Upper lobe of left lung (tissue), 6 donors: ENCODE measurements around the gene ACAP2. TPM values are rescaled to one million over a fixed set of nuclear protein-coding genes. Genes with fewer than 3 reads are reported as not detected.

Source experiments
- ATAC-seq, 2 donors: fragments of 200-7000 bp; cut with Tn5 transposase; one replicate each; pipeline ENCODE4 v1.9.1; 2022; ENCODE audit warnings: mild to moderate bottlenecking in 2 of 2, moderate library complexity in 2 of 2; ENCODE audit not compliant: low FRiP score in 2 of 2
- DNase-seq, 2 donors: peaks; one replicate each; pipeline ENCODE4 v3.0.0-alpha.2; 2019 to 2020
- H3K27ac ChIP-seq, 4 donors: fragments of 200-600 bp; sonication (generic); one replicate each; pipeline ENCODE4 v1.5.1; 2016 to 2019
- H3K27me3 ChIP-seq, 4 donors: fragments of 200-600 bp; sonication (generic); one replicate each; pipeline ENCODE4 v1.5.1; 2017 to 2019
- H3K36me3 ChIP-seq, 4 donors: fragments of 200-600 bp; sonication (generic); one replicate each; pipeline ENCODE4 v1.5.1; 2016 to 2019
- H3K4me1 ChIP-seq, 4 donors: fragments of 200-600 bp; sonication (generic); one replicate each; pipeline ENCODE4 v1.5.1; 2018 to 2019
- H3K4me3 ChIP-seq, 4 donors: fragments of 200-600 bp; sonication (generic); one replicate each; pipeline ENCODE4 v1.5.1; 2017 to 2019; ENCODE audit warnings: mild to moderate bottlenecking in 2 of 4, moderate library complexity in 1 of 4
- H3K9me3 ChIP-seq, 4 donors: fragments of 200-600 bp; sonication (generic); one replicate each; pipeline ENCODE4 v1.5.1; 2018 to 2019
- EP300 ChIP-seq, 4 donors: sonication (generic); formaldehyde crosslinking; IDR thresholded peaks; one replicate each; pipeline ENCODE4 v1.5.1; 2017; ENCODE audit warnings: antibody characterized with exemption in 4 of 4, control low read depth in 2 of 4
- POLR2A ChIP-seq, 4 donors: fragments of 450-650 bp; IDR thresholded peaks; one replicate each; pipeline ENCODE4 v1.5.1; 2016 to 2017; ENCODE audit warnings: antibody characterized with exemption in 4 of 4, mild to moderate bottlenecking in 2 of 4
- POLR2AphosphoS5 ChIP-seq, 2 donors: sonication (generic); formaldehyde crosslinking; IDR thresholded peaks; one replicate each; pipeline ENCODE4 v1.5.1; 2017; ENCODE audit warnings: antibody characterized with exemption in 2 of 2
- WGBS, 2 donors: methylation state at CpG; one replicate each; pipeline ENCODE4 v1.1.5; 2017 to 2018; 5-methylcytosine and 5-hydroxymethylcytosine counted together
- total RNA-seq, 6 donors: library from RNA; depleted of rRNA in 4 of 6; stranded (reverse); fragments of >200 nt in 4 of 6; gene quantifications; one replicate each; pipeline versions ENCODE4 v1.1.0 to v1.2.1, GENCODE V29; 2016 to 2021
- TF ChIP-seq, protein P1 (sequence below), 6 experiments: fragments of 450-650 bp in 4 of 6; fragments of 200-600 bp in 2 of 6; sonication (generic) in 2 of 6; IDR thresholded peaks; one replicate each; pipeline ENCODE4 v1.5.1; 2016 to 2019; ENCODE audit warnings: antibody characterized with exemption in 6 of 6
- donor health status: DM: no; HTN: no; CAD: no; lungs with moderate emphysema.
- donor health status: DM: no; HTN: yes; CAD: no; lungs with severe emphysema.

Gene ACAP2
- total RNA-seq, 6 donors from 2014 or later, result 30.6 to 75.2 (median 52.3) TPM

DNA sequence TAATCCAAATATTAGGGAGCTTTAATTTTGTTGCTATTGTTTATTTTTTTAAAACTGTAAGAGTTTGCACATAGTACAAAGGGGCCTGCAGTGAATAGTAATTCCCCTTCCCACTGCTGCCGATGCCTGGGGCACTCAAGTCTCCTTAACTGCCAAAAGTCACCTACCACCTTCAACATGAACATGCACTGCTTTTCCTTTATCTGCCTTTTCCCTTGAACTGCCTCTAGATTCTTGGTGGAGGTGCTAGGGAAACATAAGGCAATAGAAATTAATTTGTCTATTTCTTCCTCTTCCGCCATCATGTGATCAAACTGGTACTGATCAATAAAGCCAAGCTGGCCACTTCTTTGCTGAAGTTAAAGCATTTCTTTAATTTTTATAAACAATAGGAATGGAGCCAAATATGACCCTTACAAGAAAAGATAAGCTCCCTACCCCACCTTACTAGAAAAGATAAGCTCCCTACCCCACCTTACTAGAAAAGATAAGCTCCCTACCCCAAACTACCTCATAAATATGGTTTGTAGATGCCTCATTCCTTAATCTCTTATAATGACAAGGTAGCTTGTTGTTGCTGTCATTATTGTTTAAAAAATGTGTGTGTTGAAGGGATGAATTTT is 17.4 kb upstream of the ACAP2 start:
- DNase-seq (no peak), ATAC-seq (no peak)
- no peaks in the 10 kb centered on the region for H3K27me3 ChIP-seq
- WGBS, 2 donors, result 86 to 98% methylated on average over 2 of the region's 2 CpGs
- no peaks in the 10 kb centered on the region for H3K9me3 ChIP-seq
- no peak for TF ChIP-seq POLR2A (IDR thresholded peaks at IDR 0.05)
- TF ChIP-seq EP300 (IDR thresholded peaks at IDR 0.05), result no peak
- TF ChIP-seq POLR2AphosphoS5 (IDR thresholded peaks at IDR 0.05), result no peak
- TF ChIP-seq, protein P1, sequence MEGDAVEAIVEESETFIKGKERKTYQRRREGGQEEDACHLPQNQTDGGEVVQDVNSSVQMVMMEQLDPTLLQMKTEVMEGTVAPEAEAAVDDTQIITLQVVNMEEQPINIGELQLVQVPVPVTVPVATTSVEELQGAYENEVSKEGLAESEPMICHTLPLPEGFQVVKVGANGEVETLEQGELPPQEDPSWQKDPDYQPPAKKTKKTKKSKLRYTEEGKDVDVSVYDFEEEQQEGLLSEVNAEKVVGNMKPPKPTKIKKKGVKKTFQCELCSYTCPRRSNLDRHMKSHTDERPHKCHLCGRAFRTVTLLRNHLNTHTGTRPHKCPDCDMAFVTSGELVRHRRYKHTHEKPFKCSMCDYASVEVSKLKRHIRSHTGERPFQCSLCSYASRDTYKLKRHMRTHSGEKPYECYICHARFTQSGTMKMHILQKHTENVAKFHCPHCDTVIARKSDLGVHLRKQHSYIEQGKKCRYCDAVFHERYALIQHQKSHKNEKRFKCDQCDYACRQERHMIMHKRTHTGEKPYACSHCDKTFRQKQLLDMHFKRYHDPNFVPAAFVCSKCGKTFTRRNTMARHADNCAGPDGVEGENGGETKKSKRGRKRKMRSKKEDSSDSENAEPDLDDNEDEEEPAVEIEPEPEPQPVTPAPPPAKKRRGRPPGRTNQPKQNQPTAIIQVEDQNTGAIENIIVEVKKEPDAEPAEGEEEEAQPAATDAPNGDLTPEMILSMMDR (IDR thresholded peaks at IDR 0.05), result no peak
- H3K4me3 ChIP-seq, result no peak overlapping the region
- peaks cover 0 to 10% (median 5%) of the 10 kb centered on the region in 4 donors for H3K4me1 ChIP-seq
- no peaks in the 10 kb centered on the region for H3K36me3 ChIP-seq
- H3K27ac ChIP-seq, result no peak overlapping the region

DNA sequence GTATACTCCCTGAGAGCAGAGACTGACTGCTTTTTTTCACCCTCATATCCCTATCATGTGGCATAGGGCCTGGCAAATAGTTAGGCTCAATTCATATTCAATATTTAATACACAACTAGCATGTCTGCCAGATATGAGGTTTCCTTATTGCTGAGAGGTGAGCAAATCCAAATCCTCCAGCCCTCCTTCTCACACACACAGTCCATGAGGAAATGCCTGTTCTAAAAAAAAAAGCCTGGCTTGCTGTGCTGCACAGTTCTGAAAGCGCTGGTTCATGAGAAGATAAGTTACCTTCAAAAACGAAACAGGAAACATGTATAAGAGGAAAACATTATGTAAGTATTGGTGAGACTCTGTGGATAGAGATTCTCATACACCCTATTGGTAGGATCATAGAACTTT is 15.5 kb upstream of the ACAP2 start:
- TF ChIP-seq, protein P1 (IDR thresholded peaks at IDR 0.05), result peak in 1 of 6 experiments; percentile 24
- no peak for TF ChIP-seq POLR2AphosphoS5 (IDR thresholded peaks at IDR 0.05)
- Histone ChIP-seq H3K36me3 (no peaks in the 10 kb centered on the region), H3K4me1 (peaks cover 0 to 10% (median 5%) of the 10 kb centered on the region in 4 donors), H3K4me3 (no peak overlapping the region), H3K27me3 (no peaks in the 10 kb centered on the region), H3K27ac (peak overlapping the region in 1 of 4 donors; percentile 1), H3K9me3 (no peaks in the 10 kb centered on the region)
- DNase-seq (no peak), ATAC-seq (peak; percentile 51 to 55)
- 12 to 14% methylated on average over 2 of the region's 2 CpGs for WGBS, 2 donors

DNA sequence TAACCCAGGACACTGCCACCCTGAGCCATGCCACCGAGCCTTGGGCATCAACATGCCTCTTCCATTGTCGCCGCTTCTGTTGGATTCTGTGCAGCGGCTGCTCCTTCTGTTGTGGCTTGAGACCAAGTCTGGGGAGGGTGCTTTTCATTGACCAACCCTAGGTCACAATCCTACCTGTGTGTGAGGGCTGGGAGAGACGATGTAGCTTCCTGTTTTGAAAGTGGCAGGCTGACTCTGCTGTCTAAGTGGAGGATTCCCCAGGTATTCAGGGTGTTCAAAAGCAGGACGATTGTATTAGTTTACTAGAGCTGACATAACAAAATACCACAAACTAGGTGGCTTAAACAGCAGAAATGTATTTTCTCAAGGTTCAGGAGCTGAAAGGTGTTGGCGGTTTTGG is 13.0 kb upstream of the ACAP2 start:
- Histone ChIP-seq H3K27ac (no peak overlapping the region), H3K27me3 (no peaks in the 10 kb centered on the region), H3K4me3 (no peak overlapping the region), H3K9me3 (no peaks in the 10 kb centered on the region), H3K4me1 (peaks cover 1 to 17% (median 7%) of the 10 kb centered on the region in 4 donors), H3K36me3 (no peaks in the 10 kb centered on the region)
- ATAC-seq, result no peak
- WGBS, 2 donors, result 88 to 89% methylated on average over 7 of the region's 7 CpGs
- no peak for DNase-seq
- TF ChIP-seq EP300 (IDR thresholded peaks at IDR 0.05), result no peak
- TF ChIP-seq POLR2AphosphoS5 (IDR thresholded peaks at IDR 0.05), result no peak
- TF ChIP-seq POLR2A (IDR thresholded peaks at IDR 0.05), result no peak

DNA sequence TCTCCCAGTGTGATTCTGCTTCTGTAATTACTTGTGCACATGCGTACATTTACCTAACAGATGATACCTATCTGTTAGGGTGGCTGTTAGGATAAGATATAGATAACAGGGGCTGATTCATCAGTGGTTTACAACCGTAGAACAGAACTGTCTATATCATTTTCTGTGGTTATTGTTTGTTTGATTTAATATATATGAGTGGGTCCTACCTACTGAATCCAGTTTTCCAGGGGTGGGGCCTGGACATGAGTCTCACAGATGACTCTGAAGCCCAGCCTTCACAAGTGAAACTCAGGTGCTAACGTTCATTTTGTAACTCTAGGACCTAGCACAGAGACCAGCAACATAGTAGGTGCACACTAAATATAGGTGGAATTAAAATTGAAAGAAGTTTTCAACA is 10.4 kb upstream of the ACAP2 start:
- Histone ChIP-seq H3K4me3 (no peak overlapping the region), H3K27ac (no peak overlapping the region), H3K36me3 (no peaks in the 10 kb centered on the region), H3K9me3 (no peaks in the 10 kb centered on the region), H3K4me1 (peaks cover 2 to 17% (median 8%) of the 10 kb centered on the region in 4 donors), H3K27me3 (no peaks in the 10 kb centered on the region)
- ATAC-seq (no peak), DNase-seq (no peak)
- WGBS, 2 donors, result 90 to 91% methylated on average over 3 of the region's 3 CpGs
- TF ChIP-seq POLR2A (IDR thresholded peaks at IDR 0.05), result no peak
- no peak for TF ChIP-seq POLR2AphosphoS5 (IDR thresholded peaks at IDR 0.05)
- TF ChIP-seq, protein P1 (IDR thresholded peaks at IDR 0.05), result no peak
- no peak for TF ChIP-seq EP300 (IDR thresholded peaks at IDR 0.05)

DNA sequence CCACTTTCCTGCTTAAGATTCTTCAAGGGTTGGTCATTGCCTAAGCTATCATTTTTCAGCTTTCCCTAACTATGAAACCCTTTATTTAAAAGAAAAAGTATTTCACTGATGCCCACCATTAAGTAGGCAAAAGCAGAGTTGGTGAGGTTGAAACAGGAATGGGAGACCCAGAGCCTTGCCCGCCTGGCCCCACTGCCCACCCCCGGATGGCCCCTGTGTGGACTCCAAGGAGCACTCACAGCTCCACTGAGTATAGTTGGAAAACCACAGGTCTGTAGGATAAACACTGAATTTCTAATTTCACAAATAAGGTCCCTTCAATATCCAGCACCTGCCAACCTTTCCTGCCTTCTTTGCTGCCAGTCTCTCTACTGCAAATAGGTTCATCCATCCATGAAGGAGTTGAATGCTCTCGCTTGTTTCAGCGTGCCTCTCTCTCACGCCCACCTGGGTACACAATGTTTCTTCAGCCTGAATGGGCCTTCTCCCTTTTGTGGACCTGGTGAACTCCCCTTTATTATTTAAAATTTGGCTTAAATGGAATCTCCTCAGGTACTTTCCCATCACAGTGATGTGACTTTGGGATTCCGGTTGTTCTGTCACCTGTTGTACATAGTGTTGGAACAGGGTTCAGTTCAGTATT is 8.7 kb upstream of the ACAP2 start:
- peak overlapping the region; percentile 46 to 66 (median 53) for H3K27ac ChIP-seq
- peaks cover 2 to 15% (median 7%) of the 10 kb centered on the region in 4 donors for H3K4me1 ChIP-seq
- no peaks in the 10 kb centered on the region for H3K36me3 ChIP-seq
- TF ChIP-seq, protein P1 (IDR thresholded peaks at IDR 0.05), result no peak
- TF ChIP-seq POLR2AphosphoS5 (IDR thresholded peaks at IDR 0.05) (no peak), POLR2A (IDR thresholded peaks at IDR 0.05) (no peak), EP300 (IDR thresholded peaks at IDR 0.05) (no peak)
- no peak overlapping the region for H3K4me3 ChIP-seq
- 90 to 97% methylated on average over 6 of the region's 6 CpGs for WGBS, 2 donors
- H3K9me3 ChIP-seq, result no peaks in the 10 kb centered on the region
- H3K27me3 ChIP-seq, result no peaks in the 10 kb centered on the region
- DNase-seq, result peak in 1 of 2 donors; percentile 44
- ATAC-seq, result no peak
